Neural progenitor cell (in vitro differentiated cells): Measurements from ENCODE around the gene ZNF106.

Experiments
- CTCF ChIP-seq: fragments of 200-600 bp; sonication (generic); IDR thresholded peaks from 2 replicates; pipeline ENCODE4 v1.5.1; 2017; ENCODE audit warnings: antibody characterized with exemption, mild to moderate bottlenecking
- EZH2phosphoT487 ChIP-seq: fragments of 200-600 bp; sonication (generic); IDR thresholded peaks from 2 replicates; pipeline ENCODE4 v1.6.1; 2017; ENCODE audit warnings: antibody characterized with exemption

DNA sequence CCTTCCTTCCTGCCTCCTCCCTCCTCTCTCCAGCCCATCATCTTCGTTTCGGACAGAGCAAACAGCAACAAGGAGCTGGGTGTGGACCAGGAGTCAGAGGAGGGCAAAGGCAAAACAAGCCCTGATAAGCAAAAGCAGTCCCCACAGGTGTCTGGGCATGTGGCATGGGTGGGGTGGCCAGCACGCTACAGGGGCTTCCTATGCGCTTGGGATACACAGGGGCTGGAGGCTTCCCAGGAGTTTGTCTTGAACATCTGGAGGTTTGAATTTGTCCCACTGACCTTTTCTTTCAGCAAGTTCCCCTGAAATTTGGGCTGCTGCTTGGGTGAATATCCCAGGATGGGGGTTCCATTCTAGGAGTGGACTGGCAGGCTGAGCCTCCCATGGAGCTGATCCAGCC, 82.8 kb downstream of the ZNF106 start:
- TF ChIP-seq CTCF (no peak), EZH2phosphoT487 (no peak)
